Measurements from ENCODE around the gene HLCS. TPM values are rescaled to one million over a fixed set of nuclear protein-coding genes. Genes with fewer than 3 reads are reported as not detected.
A peak's percentile ranks its signal among the peaks of the same experiment; 100 is the strongest.

Gene HLCS
- total and polyA plus RNA-seq, 2 experiments from 2014 or later, result 12.4 to 20.1 TPM

GRCh38 chr21:36980280-36981048 is 14.0 kb upstream of the HLCS start:
- Histone ChIP-seq H3K4me1 (ENCODE audit: low read depth) (no peaks in the 10 kb centered on the region), H3K27ac (no peak overlapping the region), H3K36me3 (no peaks in the 10 kb centered on the region), H3K9me3 (ENCODE audit: low read depth) (no peaks in the 10 kb centered on the region), H3K27me3 (peaks cover 20% of the 10 kb centered on the region), H3K4me3 (peak overlapping the region; percentile 30)
- TF ChIP-seq CTCF (IDR thresholded peaks at IDR 0.05; ENCODE audit: low read depth, low read length), result no peak
- DNase-seq (ENCODE audit: low read depth in 1 of 2, low spot score in 1 of 2), result peak; percentile 32 to 34

GRCh38 chr21:36976882-36977651 is 10.6 kb upstream of the HLCS start:
- H3K27me3 ChIP-seq, result peaks cover 17% of the 10 kb centered on the region
- H3K27ac ChIP-seq, result no peak overlapping the region
- H3K4me1 ChIP-seq (ENCODE audit: low read depth), result no peaks in the 10 kb centered on the region
- DNase-seq (ENCODE audit: low read depth in 1 of 2, low spot score in 1 of 2), result peak; percentile 70 to 83
- no peaks in the 10 kb centered on the region for H3K36me3 ChIP-seq
- H3K9me3 ChIP-seq (ENCODE audit: low read depth), result no peaks in the 10 kb centered on the region
- TF ChIP-seq CTCF (IDR thresholded peaks at IDR 0.05; ENCODE audit: low read depth, low read length), result peak; percentile 74
- H3K4me3 ChIP-seq, result no peak overlapping the region

GRCh38 chr21:36976228-36976861 is 9.9 kb upstream of the HLCS start:
- H3K4me3 ChIP-seq, result no peak overlapping the region
- H3K27ac ChIP-seq, result no peak overlapping the region
- H3K27me3 ChIP-seq, result peaks cover 10% of the 10 kb centered on the region
- TF ChIP-seq CTCF (IDR thresholded peaks at IDR 0.05; ENCODE audit: low read depth, low read length), result no peak
- no peak for DNase-seq (ENCODE audit: low read depth in 1 of 2, low spot score in 1 of 2)
- H3K4me1 ChIP-seq (ENCODE audit: low read depth), result no peaks in the 10 kb centered on the region
- no peaks in the 10 kb centered on the region for H3K9me3 ChIP-seq (ENCODE audit: low read depth)
- no peaks in the 10 kb centered on the region for H3K36me3 ChIP-seq

- Histone ChIP-seq H3K4me1 (ENCODE audit: low read depth) (no peaks in the 10 kb centered on the region), H3K9me3 (ENCODE audit: low read depth) (no peaks in the 10 kb centered on the region), H3K27ac (no peak overlapping the region), H3K27me3 (no peaks in the 10 kb centered on the region), H3K4me3 (no peak overlapping the region), H3K36me3 (no peaks in the 10 kb centered on the region)
- no peak for TF ChIP-seq CTCF (IDR thresholded peaks at IDR 0.05; ENCODE audit: low read depth, low read length)
- DNase-seq (ENCODE audit: low read depth in 1 of 2, low spot score in 1 of 2), result no peak
Measured at GRCh38 chr21:36974851-36975192, 8.4 kb upstream of the HLCS start.

GRCh38 chr21:36973986-36974850 is 7.7 kb upstream of the HLCS start:
- no peak overlapping the region for H3K27ac ChIP-seq

More at GRCh38 chr21:36973986-36974850, 7.7 kb upstream of the HLCS start:
- Histone ChIP-seq H3K9me3 (ENCODE audit: low read depth) (no peaks in the 10 kb centered on the region), H3K4me1 (ENCODE audit: low read depth) (no peaks in the 10 kb centered on the region), H3K4me3 (no peak overlapping the region), H3K36me3 (no peaks in the 10 kb centered on the region), H3K27me3 (no peaks in the 10 kb centered on the region)
- DNase-seq (ENCODE audit: low read depth in 1 of 2, low spot score in 1 of 2), result no peak
- TF ChIP-seq CTCF (IDR thresholded peaks at IDR 0.05; ENCODE audit: low read depth, low read length), result no peak
